Midbrain (tissue), 1 donor: ENCODE measurements around the gene PARVA.

Source experiments
- DNase-seq: peaks from one replicate; lab custom pipeline; 2025; lab: John Stamatoyannopoulos, UW

PARVA gene

GRCh38 chr11:12556155-12556554 lies 178.8 kb downstream of the PARVA start:
- DNase-seq: no peak

GRCh38 chr11:12556788-12557384 lies 179.5 kb downstream of the PARVA start:
- no peak for DNase-seq

- DNase-seq: no peak
Observed at GRCh38 chr11:12559011-12559410, 181.6 kb downstream of the PARVA start.

DNA sequence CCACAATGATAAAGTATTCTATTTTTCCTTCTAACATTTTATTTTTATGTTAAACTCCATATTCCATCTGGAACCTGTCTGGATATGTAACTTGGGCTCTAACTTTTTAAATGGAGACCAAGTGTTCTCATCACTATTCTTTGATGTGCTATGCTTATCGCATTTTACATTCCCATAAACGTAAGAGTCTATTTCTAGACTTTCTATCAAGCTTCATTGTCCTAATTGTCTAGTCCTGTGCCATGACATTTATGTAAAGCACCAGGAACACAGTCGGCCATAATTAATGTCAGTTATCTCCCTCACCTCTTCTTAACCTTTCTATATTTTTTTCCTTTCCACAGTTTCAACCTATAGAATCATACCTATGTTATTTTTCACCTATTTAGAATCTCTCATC lies 183.0 kb downstream of the PARVA start:
- no peak for DNase-seq

- no peak for DNase-seq
Observed at GRCh38 chr11:12560861-12561260, 183.5 kb downstream of the PARVA start.

- DNase-seq: no peak
Observed at GRCh38 chr11:12564012-12564411, 186.6 kb downstream of the PARVA start.

GRCh38 chr11:12565406-12565805 lies 188.0 kb downstream of the PARVA start:
- no peak for DNase-seq

- no peak for DNase-seq
Observed at GRCh38 chr11:12567746-12568460, 190.5 kb downstream of the PARVA start.

- no peak for DNase-seq
Observed at GRCh38 chr11:12569499-12570425, 192.4 kb downstream of the PARVA start.

DNA sequence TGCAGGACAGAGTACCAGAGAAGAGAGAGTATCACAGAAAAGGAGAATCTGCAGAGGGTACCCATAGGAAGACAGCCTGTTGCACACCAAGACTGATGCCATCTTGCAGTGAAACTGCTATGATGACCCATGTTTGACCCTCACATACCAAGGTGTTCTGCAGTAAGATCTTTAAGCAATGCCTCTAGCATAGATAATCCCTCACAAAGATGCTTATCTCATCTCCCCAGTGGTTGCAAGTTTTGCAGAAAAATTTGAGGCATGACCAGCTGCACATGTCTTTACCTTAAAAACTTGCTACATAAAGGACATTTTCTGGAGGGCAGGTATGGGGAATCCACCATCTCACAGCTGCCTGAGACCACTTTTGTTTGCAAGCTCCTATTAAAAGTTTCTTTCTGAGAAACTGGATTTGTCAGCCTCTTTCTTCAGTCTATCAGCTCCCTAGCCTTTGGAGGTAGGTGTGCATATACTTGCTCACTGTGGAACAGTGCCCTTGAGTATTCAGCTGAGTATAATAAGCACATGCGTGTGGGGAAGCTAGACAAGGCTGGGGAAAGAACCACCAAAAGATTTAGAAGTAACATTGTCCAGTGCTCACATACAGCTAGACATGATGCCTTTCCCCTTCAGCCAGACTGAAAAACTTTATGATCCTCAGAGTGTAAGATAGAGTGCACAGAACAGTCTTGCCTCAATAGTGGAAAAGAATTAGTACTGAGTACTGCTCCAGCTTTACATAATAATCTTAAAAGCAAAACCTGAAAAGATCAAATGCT lies 196.5 kb downstream of the PARVA start:
- no peak for DNase-seq

DNA sequence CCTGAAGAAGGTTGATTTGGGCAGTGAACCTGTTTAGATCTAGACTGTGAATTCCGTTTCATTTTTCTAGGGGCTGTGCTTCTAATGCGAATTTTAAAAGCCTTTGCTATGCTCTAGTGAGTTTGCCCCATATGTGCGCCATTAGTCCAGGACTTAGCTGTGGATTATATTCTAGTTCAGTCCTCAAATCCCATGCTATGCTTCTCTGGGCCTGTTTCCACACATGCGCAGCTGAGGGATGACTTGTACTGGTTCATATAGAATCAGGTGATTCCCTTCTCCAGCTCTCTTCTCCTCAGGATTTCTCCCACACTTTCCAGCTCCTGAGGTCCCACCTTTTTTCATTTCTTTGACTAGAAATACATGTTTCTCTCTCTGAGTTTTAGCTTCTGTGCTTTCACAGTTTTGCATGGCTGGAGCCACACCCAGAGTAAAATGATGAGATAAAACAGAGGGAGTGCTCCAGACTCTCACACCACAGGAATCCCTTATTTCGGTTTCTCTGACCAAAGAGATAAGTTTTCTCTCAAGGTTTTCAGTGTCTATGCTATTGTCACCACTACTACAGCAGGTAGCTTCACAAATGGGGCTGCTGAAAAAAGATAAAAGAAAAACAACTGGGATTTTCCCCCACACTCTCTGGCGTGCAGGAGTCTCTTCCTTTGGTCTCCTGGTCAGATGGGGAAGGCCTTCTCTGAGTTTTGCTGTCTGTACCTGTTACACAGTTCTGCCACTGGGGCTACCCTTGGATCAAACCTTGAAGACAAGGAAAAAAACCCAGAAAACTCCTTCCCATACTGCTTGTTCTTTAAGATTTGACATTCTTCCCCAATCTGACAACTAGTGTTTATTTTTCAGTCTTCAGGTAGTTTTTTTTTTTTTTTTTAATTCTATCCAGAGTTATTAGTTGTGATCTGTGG lies 200.6 kb downstream of the PARVA start:
- DNase-seq: no peak

- DNase-seq: no peak
Observed at GRCh38 chr11:12581416-12581815, 204.0 kb downstream of the PARVA start.

- DNase-seq: no peak
Observed at GRCh38 chr11:12581923-12582322, 204.6 kb downstream of the PARVA start.
